H1 (cell line): ENCODE results near the gene FAM8A1. TPM values are rescaled to one million over a fixed set of nuclear protein-coding genes. Genes with fewer than 3 reads are reported as not detected.

Source experiments
- CTCF ChIA-PET: fragments of 300-600 bp; sonication (Branson Sonifier 250); formaldehyde crosslinking; loops from one replicate; lab custom pipeline; 2021; ENCODE audit not compliant: partially characterized antibody; lab: Charles Lee
- POLR2A ChIA-PET: fragments of 300-600 bp; sonication (Branson Sonifier 250); formaldehyde crosslinking; loops from one replicate; lab custom pipeline; 2021; ENCODE audit warnings: inconsistent platforms; ENCODE audit not compliant: partially characterized antibody; lab: Charles Lee
- DNase-seq, 2 experiments: peaks; one replicate each; pipeline versions ENCODE4 v3.0.0 to v3.0.0-alpha.2; 2010 to 2022; ENCODE audit warnings: low spot score in 2 of 2, low read depth in 1 of 2, mixed read lengths in 1 of 2
- FAIRE-seq: peaks from 2 replicates; lab custom pipeline; 2011; peaks lifted over from hg19 to GRCh38; lab: Jason Lieb, UNC
- H2AFZ ChIP-seq: 2 replicates; pipeline ENCODE4 v1.8.1; 2012; ENCODE audit warnings: low read length, inconsistent platforms
- H2AK5ac ChIP-seq: 2 replicates; pipeline ENCODE4 v1.6.1; 2013; ENCODE audit warnings: low read depth, low read length
- H2BK120ac ChIP-seq: replicated peaks from 2 replicates; pipeline ENCODE3; 2013; ENCODE audit warnings: low read depth, low read length, inconsistent platforms
- H2BK12ac ChIP-seq: 2 replicates; pipeline ENCODE4 v1.6.1; 2013; ENCODE audit warnings: low read depth, low read length
- H2BK15ac ChIP-seq: 2 replicates; pipeline ENCODE4 v1.6.1; 2013; ENCODE audit warnings: low read length
- H2BK20ac ChIP-seq: 2 replicates; pipeline ENCODE4 v1.6.1; 2013; ENCODE audit warnings: low read length
- H2BK5ac ChIP-seq: 2 replicates; pipeline ENCODE4 v1.6.1; 2013; ENCODE audit warnings: low read depth, low read length
- H3K14ac ChIP-seq: 2 replicates; pipeline ENCODE4 v1.6.1; 2013; ENCODE audit warnings: inconsistent platforms; ENCODE audit not compliant: insufficient read length
- H3K18ac ChIP-seq: 2 replicates; pipeline ENCODE4 v1.6.1; 2013; ENCODE audit warnings: low read length; ENCODE audit errors: extremely low read depth
- H3K23ac ChIP-seq: 2 replicates; pipeline ENCODE4 v1.6.1; 2013; ENCODE audit warnings: inconsistent platforms; ENCODE audit not compliant: insufficient read length
- H3K23me2 ChIP-seq: 2 replicates; pipeline ENCODE4 v1.6.1; 2013; ENCODE audit warnings: low read depth, low read length
- H3K27ac ChIP-seq: 2 replicates; pipeline ENCODE4 v1.6.1; 2011; ENCODE audit warnings: low read depth, low read length, inconsistent platforms
- H3K27me3 ChIP-seq, 4 experiments: replicated peaks in 1 of 4; 1 replicate in 1 of 4; 2 replicates in 3 of 4; pipeline versions ENCODE4 v1.6.1 to v1.8.1; 2011 to 2013; ENCODE audit warnings: low read length in 3 of 4, mild to moderate bottlenecking in 3 of 4, inconsistent platforms in 2 of 4, mixed read lengths in 2 of 4, moderate library complexity in 1 of 4; ENCODE audit not compliant: control insufficient read depth in 3 of 4, insufficient read depth in 3 of 4; ENCODE audit errors: extremely low read depth in 1 of 4
- H3K36me3 ChIP-seq, 4 experiments: 2 replicates each; pipeline versions ENCODE4 v1.6.1 to v1.8.1; 2011 to 2013; ENCODE audit warnings: mild to moderate bottlenecking in 4 of 4, low read length in 3 of 4, moderate library complexity in 2 of 4, control low read depth in 1 of 4, inconsistent platforms in 1 of 4; ENCODE audit not compliant: insufficient read depth in 4 of 4, control insufficient read depth in 2 of 4
- H3K4ac ChIP-seq: replicated peaks from 2 replicates; pipeline ENCODE3; 2013; ENCODE audit warnings: low read length, low read depth, mixed read lengths, inconsistent platforms; ENCODE audit not compliant: insufficient read length
- H3K4me1 ChIP-seq, 4 experiments: replicated peaks in 1 of 4; 1 replicate in 1 of 4; 2 replicates in 3 of 4; pipeline versions ENCODE4 v1.6.1 to v1.8.1; 2011 to 2013; ENCODE audit warnings: low read length in 3 of 4, inconsistent platforms in 2 of 4, mixed read lengths in 1 of 4; ENCODE audit not compliant: insufficient read depth in 4 of 4, control insufficient read depth in 3 of 4
- H3K4me2 ChIP-seq, 2 experiments: 2 replicates each; pipeline versions ENCODE4 v1.6.1 to v1.8.1; 2011 to 2013; ENCODE audit warnings: low read depth in 2 of 2, low read length in 2 of 2, control low read depth in 1 of 2, inconsistent platforms in 1 of 2, mild to moderate bottlenecking in 1 of 2; ENCODE audit not compliant: insufficient read depth in 1 of 2
- H3K4me3 ChIP-seq, 4 experiments: fragments of 200-600, 300-600 bp in 1 of 4; sonication (generic), shearing (Covaris generic), sonication (Bioruptor Twin) in 1 of 4; 2 replicates each; pipeline versions ENCODE4 v1.5.1 to v1.8.1; 2011 to 2016; ENCODE audit warnings: low read length in 4 of 4, low read depth in 3 of 4, control low read depth in 2 of 4, inconsistent platforms in 2 of 4, mild to moderate bottlenecking in 2 of 4, mixed read lengths in 1 of 4, moderate library complexity in 1 of 4; ENCODE audit not compliant: insufficient read depth in 2 of 4; ENCODE audit errors: extremely low read depth in 1 of 4
- H3K56ac ChIP-seq: replicated peaks from 2 replicates; pipeline ENCODE3; 2013; ENCODE audit warnings: low read depth, mild to moderate bottlenecking, mixed read lengths, low read length, inconsistent platforms; ENCODE audit not compliant: insufficient read length
- H3K79me1 ChIP-seq: 2 replicates; pipeline ENCODE4 v1.6.1; 2013; ENCODE audit warnings: low read depth, low read length, control low read depth
- H3K79me2 ChIP-seq, 2 experiments: 2 replicates each; pipeline versions ENCODE4 v1.6.1 to v1.8.1; 2012 to 2013; ENCODE audit warnings: low read length in 2 of 2, mild to moderate bottlenecking in 2 of 2, inconsistent platforms in 1 of 2; ENCODE audit not compliant: insufficient read depth in 2 of 2, control insufficient read depth in 1 of 2
- H3K9ac ChIP-seq, 4 experiments: replicated peaks in 1 of 4; 1 replicate in 1 of 4; 2 replicates in 3 of 4; pipeline versions ENCODE4 v1.6.1 to v1.8.1; 2011 to 2013; ENCODE audit warnings: low read depth in 3 of 4, low read length in 3 of 4, control low read depth in 2 of 4, mild to moderate bottlenecking in 2 of 4, moderate library complexity in 2 of 4, inconsistent platforms in 1 of 4; ENCODE audit errors: extremely low read depth in 1 of 4
- H3K9me3 ChIP-seq, 2 experiments: 2 replicates each; pipeline versions ENCODE4 v1.6.1 to v1.8.1; 2012 to 2013; ENCODE audit warnings: mild to moderate bottlenecking in 2 of 2, moderate library complexity in 2 of 2, control low read depth in 1 of 2, inconsistent platforms in 1 of 2, low read depth in 1 of 2, low read length in 1 of 2, mixed read lengths in 1 of 2; ENCODE audit not compliant: insufficient read depth in 2 of 2
- H4K20me1 ChIP-seq, 2 experiments: replicated peaks in 1 of 2; 2 replicates each; pipeline versions ENCODE3 to v1.8.1; 2011 to 2013; ENCODE audit warnings: inconsistent platforms in 2 of 2, low read length in 2 of 2, mild to moderate bottlenecking in 1 of 2; ENCODE audit not compliant: insufficient read depth in 2 of 2, control insufficient read depth in 1 of 2
- H4K5ac ChIP-seq: 2 replicates; pipeline ENCODE4 v1.6.1; 2013; ENCODE audit warnings: low read length, low read depth, mixed read lengths, inconsistent platforms; ENCODE audit not compliant: insufficient read length
- H4K8ac ChIP-seq: 2 replicates; pipeline ENCODE4 v1.8.0; 2013; ENCODE audit warnings: mild to moderate bottlenecking, moderate library complexity, low read length, inconsistent platforms; ENCODE audit not compliant: insufficient read depth; ENCODE audit errors: extremely low read depth
- H4K91ac ChIP-seq: replicated peaks from 2 replicates; pipeline ENCODE3; 2013; ENCODE audit warnings: low read length, mixed read lengths, inconsistent platforms; ENCODE audit not compliant: insufficient read length
- ATF2 ChIP-seq: IDR thresholded peaks from 2 replicates; pipeline ENCODE4 v1.6.1; 2012; ENCODE audit warnings: low read length, inconsistent platforms
- BACH1 ChIP-seq: IDR thresholded peaks from 2 replicates; pipeline ENCODE4 v1.6.1; 2012; ENCODE audit warnings: low read length, improper control_type of control experiment
- CBX5 ChIP-seq: fragments of 300-800, 300-1000 bp; sonication (generic); IDR thresholded peaks from 2 replicates; pipeline ENCODE4 v1.7.1; 2016; ENCODE audit warnings: antibody characterized with exemption, low read length, low read depth
- GTF2F1 ChIP-seq: IDR thresholded peaks from 2 replicates; pipeline ENCODE4 v1.6.1; 2012; ENCODE audit warnings: low read depth, low read length, improper control_type of control experiment, borderline replicate concordance
- SP2 ChIP-seq: IDR thresholded peaks from 2 replicates; pipeline ENCODE4 v1.6.1; 2012; ENCODE audit warnings: mild to moderate bottlenecking, low read length, inconsistent platforms
- SUZ12 ChIP-seq: fragments of 200-600 bp; sonication (generic); IDR thresholded peaks from 2 replicates; pipeline ENCODE4 v1.6.1; 2012; ENCODE audit warnings: mild to moderate bottlenecking, inconsistent platforms, low read length, moderate library complexity, mixed read lengths
- WGBS, 2 experiments: shearing (Covaris generic) in 1 of 2; methylation state at CpG; one replicate each; pipeline versions ENCODE4 v1.1.6 to v1.1.7; 2013 to 2015; ENCODE audit warnings: low lambda C conversion rate in 2 of 2, mixed read lengths in 2 of 2, inconsistent platforms in 1 of 2, low coverage in 1 of 2, missing lambda C conversion rate in 1 of 2; ENCODE audit not compliant: insufficient replicate concordance in 2 of 2, insufficient coverage in 1 of 2, insufficient read length in 1 of 2; ENCODE audit errors: extremely low coverage in 1 of 2, missing lambda C conversion rate in 1 of 2; 5-methylcytosine and 5-hydroxymethylcytosine counted together
- polyA plus RNA-seq, 7 experiments: library from polyadenylated mRNA; depleted of rRNA in 3 of 7; stranded (reverse) in 5 of 7; unstranded in 2 of 7; fragments of >200 nt in 5 of 7; fragments of 200-250 nt in 2 of 7; gene quantifications; 1 replicate in 5 of 7; 2 replicates in 1 of 7; 4 replicates in 1 of 7; pipeline versions ENCODE4 v1.2.1 to v1.2.3, GENCODE V29; 2011 to 2013; ENCODE audit warnings: missing spikeins in 2 of 7, mixed read lengths in 2 of 7
- total RNA-seq: library from RNA; stranded (reverse); fragmentation: NEBNext Ultra II Directional; extraction: Animal tissue kit (Norgen Biotek cat#: 25700); gene quantifications from 2 replicates; pipeline ENCODE4 v1.2.1, GENCODE V29; 2021

The FAM8A1 gene
- total and polyA plus RNA-seq, 2 of the 8 experiments (the other 6 are each of a cell fraction or from before 2014, with no cell fraction given), result 3.4 to 9.2 TPM

- Histone ChIP-seq H3K23ac (no peak overlapping the region), H3K4me1 (no peaks in the 10 kb centered on the region), H3K27ac (no peak overlapping the region), H4K8ac (no peak overlapping the region), H3K36me3 (peaks cover 9 to 65% (median 25%) of the 10 kb centered on the region in 4 experiments), H2BK12ac (no peak overlapping the region), H2BK20ac (no peak overlapping the region), H4K5ac (no peak overlapping the region), H3K4me3 (no peak overlapping the region), H3K27me3 (no peaks in the 10 kb centered on the region), H2BK5ac (no peak overlapping the region), H3K14ac (no peak overlapping the region), H2BK15ac (no peak overlapping the region), H4K20me1 (peaks cover 2% of the 10 kb centered on the region in 2 experiments), H3K4me2 (no peak overlapping the region), H3K79me1 (peaks cover 7% of the 10 kb centered on the region; the same call in 1 of the 2 replicates), H3K9ac (no peak overlapping the region), H2AK5ac (no peak overlapping the region), H3K4ac (no peak overlapping the region), H3K9me3 (no peaks in the 10 kb centered on the region), H3K56ac (no peak overlapping the region), H4K91ac (no peak overlapping the region), H3K18ac (no peak overlapping the region), H2AFZ (no peak overlapping the region), H3K23me2 (no peaks in the 10 kb centered on the region), H2BK120ac (no peak overlapping the region), H3K79me2 (peaks cover 0 to 45% of the 10 kb centered on the region in 2 experiments; a peak in 2 of 4 replicates)
- FAIRE-seq (no peak), DNase-seq (no peak)
- ChIA-PET CTCF (interaction anchor here (0.6 to 0.8 kb wide), 3 partner anchors 19 to 503 kb away, joined by 3 to 5 read pairs (median 3); no protein-coding TSS in a partner anchor), POLR2A (interaction anchor here (1.3 kb wide), 1 partner anchor 10 kb away, joined by 3 read pairs; no protein-coding TSS in a partner anchor)
- 88% methylated on average over 2 of the region's 3 CpGs; no CpG with 5 or more reads in 1 of the 2 experiments for whole genome bisulfite sequencing, 2 experiments
- TF ChIP-seq GTF2F1 (no peak), ATF2 (no peak), SUZ12 (no peak), BACH1 (no peak), SP2 (no peak), CBX5 (no peak)
These were observed 56.5 kb downstream of the FAM8A1 start for GRCh38 chr6:17656644-17657043.
